GM19468 (cell line): Measurements from ENCODE around the gene AHSA1.
"Not testable (repeated sequence)": the region's sequence is repeated elsewhere in the genome, so short reads cannot be mapped to it uniquely, and the experiment has no call there.

ENCODE experiments used
- ATAC-seq: cut with Tn5 transposase; IDR thresholded peaks from one replicate; pipeline ENCODE4 v1.9.1; 2021; ENCODE audit warnings: mild to moderate bottlenecking, moderate library complexity, moderate number of reproducible peaks; ENCODE audit not compliant: unreplicated experiment; ENCODE audit errors: extremely low read depth

Gene AHSA1

DNA sequence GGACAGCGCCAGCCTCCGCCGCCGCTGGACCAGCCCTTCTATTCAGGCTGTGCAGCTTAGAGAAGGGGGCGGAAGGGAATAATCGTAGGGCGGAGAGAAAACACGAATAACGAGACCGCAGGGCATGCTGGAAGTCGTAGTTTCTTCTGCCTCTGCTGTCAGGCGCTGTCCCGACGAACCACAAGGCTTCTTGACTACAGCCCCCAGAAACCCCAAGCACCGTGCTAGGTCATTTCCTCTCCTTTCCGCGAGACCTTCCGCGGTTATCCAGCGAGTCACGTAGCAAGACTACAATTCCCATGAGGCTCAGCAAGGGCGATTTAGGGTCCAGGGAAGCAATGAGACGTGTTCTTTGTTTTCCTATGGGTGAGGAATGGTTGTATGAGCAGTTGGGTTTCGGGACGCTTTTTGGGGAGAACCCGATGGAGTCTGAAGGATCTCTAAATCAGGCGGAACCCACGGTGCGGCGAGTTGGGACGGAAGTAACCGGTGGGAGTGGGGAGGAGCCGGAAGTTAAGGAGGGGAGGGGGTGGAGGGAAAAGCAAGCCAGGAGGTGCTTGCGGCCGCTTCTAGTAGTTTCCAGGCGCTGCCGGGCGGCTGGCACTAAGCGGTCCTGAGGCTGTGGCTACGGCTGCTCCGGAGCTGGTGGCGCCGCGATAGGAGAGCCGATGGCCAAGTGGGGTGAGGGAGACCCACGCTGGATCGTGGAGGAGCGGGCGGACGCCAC is at the start of gene AHSA1, which contains the start of gene VIPAS39:
Gene AHSA1 (plus strand): TSS at position 572 of the 727 bp plus-strand sequence. CDS start 97 bp downstream, at position 669.
Gene VIPAS39 (minus strand): TSS at position 80 of the 727 bp plus-strand sequence. CDS start 3,499 bp downstream, outside the sequence.
- ATAC-seq: peak; percentile 95

DNA sequence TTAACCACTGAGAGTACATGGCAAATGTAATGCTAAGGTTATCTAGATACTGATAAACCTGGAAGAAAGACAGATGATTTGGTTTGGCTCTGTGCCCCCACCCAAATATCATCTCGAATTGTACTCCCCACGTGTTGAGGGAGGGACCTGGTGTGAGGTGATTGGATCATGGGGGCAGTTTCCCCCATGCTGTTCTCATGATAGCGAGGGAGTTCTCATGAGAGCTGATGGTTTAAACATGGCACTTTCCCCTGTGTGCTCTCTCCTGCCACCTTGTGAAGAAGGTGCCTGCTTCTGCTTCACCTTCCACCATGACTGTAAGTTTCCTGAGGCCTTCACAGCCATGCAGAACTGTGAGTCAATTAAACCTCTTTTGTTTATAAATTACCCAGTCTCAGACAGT is 48.8 kb upstream of the AHSA1 start:
- ATAC-seq: no peak

DNA sequence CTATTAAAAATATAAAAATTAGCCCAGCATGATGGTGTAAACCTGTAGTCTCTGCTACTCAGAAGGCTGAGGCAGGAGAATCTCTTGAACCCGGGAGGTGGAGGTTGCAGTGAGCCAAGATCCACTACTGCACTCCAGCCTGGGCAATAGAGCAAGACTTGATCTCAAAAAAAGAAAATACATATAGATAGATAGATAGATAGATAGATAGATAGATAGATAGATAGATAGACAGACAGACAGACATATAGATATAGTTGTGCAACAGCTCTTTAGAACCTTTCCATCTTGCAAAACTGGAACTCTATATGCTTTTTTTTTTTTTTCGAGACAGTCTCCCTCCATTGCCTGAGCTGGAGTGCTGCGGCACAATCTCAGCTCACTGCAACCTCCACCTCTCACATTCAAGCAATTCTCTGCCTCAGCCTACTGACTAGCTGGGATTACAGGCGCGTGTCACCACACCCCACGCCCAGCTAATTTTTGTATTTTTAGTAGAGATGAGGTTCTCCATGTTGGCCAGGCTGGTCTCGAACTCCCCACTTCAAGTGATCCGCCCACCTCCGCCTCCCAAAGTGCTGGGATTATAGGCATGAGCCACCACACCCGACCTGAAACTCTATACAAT is 42.4 kb upstream of the AHSA1 start:
- ATAC-seq: not testable (repeated sequence)

DNA sequence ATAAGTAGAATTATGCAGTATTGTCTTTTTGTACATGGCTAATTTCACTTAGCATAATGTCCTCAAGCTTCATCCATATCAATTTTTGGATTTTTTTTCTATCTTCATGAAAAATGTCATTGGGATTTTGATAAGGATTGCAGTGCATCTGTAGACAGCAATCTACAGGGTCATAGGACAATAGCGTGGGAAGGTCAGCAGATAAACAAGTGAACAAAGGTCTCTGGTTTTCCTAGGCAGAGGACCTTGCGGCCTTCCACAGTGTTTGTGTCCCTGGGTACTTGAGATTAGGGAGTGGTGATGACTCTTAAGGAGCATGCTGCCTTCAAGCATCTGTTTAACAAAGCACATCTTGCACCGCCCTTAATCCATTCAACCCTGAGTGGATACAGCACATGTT is 41.8 kb upstream of the AHSA1 start:
- not testable (repeated sequence) for ATAC-seq

DNA sequence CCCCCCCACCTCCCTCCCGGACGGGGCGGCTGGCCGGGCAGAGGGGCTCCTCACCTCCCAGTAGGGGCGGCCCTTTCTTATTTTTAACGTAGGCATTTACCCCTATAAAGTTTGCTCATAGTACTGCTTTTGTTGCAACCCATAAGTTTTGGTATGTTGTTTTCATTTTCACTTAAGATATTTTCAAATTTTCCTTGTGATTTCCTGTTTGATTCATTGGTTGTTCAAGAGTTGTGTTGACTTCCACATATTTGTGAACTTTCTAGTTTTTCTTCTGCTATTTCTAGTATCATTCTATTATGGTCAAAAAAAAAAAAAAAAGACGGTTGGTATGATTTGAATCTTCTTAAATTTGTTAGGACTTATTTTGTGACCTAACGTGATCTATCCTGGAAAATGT is 41.1 kb upstream of the AHSA1 start:
- no peak for ATAC-seq

DNA sequence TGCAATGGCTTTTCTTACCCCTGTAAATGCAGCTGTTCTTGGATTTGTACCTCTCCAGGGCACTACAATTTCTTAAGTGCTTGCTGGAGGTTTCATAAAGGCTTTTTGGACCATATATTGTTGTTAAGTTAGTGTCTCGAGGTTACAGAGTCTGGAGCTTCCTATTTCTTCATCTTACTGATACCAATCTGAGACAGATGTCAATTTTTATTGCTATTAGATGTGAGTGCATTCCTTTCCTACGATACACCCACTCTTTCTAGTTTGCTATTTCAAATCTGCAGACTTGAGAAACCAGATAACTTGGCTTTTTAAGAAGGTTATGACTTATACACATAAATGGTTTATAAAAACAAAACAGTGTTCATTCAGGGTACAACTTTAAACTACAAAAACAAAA is 36.7 kb upstream of the AHSA1 start:
- no peak for ATAC-seq

DNA sequence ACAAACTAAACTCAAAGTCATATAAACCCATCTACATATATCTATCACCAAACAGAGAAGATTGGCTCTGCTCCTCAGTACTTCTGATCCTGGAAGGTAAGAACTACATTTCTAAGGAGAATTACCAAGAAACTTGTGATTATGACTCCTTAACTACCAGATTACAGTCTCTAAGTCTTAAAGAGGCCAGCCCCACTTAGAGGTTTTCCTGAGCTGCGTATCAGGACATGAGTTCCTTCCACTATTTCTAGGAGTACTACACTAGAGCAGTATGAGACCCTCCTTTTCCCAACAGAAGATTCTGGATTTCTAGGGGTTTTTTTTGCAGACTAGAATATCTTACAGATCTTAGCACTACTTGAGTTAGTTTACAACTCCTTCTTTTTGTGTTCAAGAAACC is 34.5 kb upstream of the AHSA1 start, which contains the start of gene NOXRED1:
Gene NOXRED1 (minus strand): TSS at position 101 of the 400 bp plus-strand sequence. CDS start 634 bp downstream, outside the sequence.
- no peak for ATAC-seq

DNA sequence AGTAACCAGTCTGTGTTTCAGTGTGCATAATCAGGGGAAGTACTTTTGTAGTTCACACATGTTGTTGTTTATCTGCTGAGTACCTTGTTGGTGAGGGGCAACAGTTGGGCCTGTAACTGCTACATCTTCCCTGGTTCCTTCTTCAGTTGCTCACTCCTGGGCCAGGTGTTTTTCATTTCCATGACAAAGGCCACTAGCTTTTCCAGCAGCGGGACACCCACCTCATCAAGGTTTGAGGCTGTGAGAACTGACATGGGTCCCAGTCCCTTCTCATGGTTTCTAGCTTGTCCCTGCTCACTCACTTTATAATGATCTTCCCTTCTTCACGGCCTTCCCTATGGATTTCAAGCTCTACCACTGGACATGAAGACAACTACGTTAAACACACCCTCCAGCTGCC is 33.0 kb upstream of the AHSA1 start:
- no peak for ATAC-seq

DNA sequence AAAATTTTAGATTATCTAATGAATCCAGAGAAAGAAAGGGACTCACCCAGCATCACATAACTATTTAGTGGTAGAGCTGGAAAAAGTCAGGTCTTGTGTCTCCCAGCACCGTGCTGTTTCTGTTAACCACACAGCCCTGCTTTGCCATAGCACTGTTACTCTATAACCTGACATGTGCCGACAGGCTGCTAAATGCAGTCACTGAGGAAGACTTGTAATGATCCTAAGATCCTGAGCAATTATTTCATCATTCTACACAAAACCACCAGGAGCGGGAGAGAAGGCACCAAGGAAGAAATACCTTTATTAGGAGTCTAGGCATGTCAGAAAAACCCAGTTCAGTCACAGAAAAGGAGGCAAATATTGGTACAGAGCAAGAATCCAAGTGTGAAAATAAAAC is 31.5 kb upstream of the AHSA1 start:
- ATAC-seq: no peak

DNA sequence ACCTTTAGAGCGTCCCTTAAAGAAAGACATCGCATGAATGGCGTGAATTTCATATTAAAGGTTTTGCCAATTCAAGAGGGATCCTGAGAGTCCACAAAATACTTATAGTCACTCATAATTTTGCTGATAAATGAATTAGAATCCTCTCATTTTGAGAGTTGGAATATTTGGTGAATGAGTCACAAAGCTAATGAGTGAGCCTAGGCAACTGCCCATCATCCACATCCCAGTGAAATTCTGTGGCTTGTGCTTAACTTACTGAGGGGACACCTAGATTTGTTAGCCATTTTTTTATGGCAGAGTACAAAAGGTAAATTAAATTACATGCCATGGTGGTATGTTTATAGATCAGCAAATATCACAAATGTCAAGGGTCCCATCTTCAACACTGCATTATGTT is 21.9 kb upstream of the AHSA1 start:
- ATAC-seq: no peak

DNA sequence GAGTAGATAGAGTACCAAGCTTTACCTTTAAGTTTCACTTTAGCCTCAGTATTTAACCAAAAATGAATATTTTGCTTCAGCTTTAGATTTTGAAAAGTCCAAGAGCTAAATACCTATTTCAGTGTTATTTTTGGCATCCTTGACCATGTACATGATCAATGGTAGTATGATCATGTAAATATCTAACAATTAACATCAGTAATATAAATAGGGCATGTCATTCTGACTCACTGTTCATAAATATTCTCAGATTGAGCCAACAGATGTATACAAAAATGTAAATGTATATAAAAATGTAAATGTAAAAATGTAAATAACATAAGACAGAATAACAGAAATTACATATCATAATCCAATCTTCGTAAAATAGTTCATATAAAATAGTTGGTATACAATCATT is 19.3 kb upstream of the AHSA1 start:
- no peak for ATAC-seq

DNA sequence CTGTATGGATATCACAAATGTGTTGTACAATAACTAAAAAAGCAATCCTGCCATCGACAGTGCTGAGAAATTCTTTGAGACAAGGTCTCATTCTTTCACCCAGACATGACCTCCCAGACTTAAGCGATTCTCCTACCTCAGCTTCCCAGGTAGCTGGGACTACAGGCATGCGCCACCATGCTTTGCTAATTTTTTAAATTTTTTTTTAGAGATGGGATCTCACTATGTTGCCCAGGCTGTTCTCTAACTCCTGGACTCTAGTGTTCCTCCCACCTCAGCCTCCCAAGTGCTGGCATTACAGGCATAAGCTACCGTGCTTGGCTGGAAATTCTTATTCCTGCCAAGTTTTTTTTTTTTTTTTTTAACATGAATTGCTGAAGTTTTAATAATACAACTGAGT is 18.0 kb upstream of the AHSA1 start:
- no peak for ATAC-seq

DNA sequence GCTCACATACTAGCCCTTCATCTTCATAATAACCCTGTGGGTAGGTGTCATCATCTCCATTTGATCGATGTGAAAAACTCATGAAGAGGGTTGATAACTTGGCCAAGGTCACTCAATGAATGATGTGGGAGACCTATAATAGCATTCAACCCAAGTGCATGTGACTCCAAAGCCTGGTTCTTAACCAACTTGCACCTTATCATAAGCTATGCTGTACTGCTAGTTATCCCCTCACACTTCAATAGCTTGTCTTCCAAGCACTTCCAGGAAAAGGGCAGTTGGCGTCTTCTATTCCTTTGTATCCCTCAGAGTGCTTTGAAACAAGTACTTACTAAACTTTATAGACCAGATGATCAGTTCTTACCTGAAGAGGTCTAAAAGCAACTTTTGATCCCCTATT is 15.7 kb upstream of the AHSA1 start:
- ATAC-seq: no peak

DNA sequence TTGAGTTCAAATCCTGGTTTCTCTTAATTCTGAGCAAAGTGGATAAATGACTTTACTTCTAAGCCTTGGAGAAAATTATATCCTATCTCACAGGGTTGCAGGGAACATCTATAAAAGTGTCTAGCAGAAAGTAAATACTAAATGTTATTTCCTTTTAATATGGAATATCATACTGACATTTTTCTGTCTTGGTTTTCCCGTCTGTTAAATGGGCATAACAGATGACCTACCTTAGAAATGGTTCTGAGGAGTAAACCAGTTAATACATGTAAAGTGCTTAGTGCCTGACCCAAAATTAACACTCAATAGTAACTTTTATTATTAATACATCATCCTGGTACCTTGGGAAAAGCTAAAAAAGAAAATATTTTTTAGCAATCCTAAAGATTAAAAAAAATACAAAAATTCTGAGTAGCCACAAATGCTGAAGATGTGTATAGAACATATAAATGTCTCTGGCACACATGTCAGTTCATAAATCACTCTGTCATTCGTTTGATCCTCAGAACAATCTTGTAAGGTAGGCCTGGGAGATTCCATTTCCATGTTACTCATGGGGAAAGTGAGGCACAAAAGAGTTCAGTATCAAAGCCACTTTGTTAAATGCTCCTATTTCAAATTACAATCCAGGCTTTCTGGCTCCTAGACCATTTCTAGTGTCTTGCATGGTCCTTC is 1.8 kb upstream of the AHSA1 start:
- no peak for ATAC-seq

DNA sequence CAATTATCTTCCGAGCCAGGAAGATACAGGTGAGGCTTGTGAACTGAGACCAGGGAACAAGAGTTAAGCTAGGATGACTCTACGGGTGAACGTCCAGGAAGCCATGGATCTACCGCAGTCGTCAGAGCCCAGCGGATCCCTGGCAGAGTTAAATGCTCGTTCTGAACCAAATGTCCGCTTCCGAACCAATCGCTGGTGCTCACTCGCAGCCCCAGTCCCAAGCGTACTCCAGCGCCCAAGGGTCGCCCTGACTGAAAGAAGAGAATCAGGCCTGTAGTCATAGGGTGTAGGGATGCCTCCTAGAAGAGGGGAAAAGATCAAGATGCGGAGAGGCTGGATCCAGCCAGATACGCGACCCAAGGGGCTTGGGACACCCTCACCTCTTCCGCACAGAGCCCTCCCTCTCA is 775 bp upstream of the AHSA1 start:
- no peak for ATAC-seq

DNA sequence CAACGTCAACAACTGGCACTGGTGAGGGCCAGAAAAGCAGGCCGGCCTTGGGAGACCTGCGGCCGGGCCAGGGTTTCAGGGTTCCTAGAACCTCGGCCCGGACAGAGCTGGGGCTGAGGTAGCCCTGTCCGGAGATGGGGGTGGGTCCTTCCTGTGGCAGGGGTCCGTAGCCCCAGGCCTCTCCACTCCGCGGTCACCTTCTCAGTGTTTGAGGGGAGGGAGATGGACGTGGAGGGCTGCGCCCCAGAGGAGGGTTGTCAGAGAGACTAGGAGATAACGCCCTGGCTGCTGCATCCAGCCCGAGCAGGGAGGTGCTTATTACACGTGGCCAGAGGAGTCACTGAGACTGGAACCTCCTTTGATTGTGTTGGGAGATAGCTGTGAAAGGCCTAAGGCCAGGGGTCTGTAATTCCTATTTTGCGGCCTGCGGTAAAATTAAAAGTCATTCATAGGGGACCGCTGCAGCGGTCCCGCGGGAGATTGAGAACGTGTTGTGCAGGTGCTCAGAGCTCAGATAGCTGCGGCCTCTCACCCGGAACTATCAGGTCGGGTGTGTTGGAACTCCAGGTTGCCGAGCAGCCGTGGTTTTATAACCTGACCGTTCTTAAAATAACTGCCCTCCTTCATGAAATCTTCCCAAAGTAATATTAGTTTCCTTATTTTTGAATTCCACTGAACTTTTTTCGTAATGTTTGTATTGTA is 507 bp downstream of the AHSA1 start:
- no peak for ATAC-seq

DNA sequence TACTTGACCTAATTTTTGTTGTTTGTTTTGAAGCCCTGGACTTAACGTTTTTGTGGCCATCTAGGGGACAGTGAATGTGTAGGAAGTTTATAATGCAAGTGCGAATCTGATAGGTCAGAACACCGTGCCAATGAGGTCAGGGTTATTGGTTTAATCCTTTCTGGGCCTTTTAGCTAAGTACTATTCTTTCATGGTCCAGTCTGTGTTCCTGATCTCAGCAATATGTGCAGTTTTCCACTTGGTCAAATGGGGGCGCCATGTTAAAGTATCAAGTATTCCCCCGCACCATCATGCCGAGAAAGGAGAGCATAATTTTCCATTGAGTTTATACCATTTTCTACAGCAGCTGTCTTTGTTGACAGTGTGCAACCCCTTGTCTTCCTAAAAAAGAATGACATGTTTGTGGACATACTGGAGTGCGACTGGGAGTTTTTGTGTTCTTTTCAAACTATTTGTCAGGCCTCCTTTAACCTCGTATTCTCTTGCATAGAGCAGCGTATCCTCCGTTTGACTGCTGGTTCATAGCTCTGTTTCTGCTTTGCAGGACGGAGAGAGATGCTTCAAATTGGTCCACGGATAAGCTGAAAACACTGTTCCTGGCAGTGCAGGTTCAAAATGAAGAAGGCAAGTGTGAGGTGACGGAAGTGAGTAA is 1.3 kb downstream of the AHSA1 start:
- ATAC-seq: no peak

DNA sequence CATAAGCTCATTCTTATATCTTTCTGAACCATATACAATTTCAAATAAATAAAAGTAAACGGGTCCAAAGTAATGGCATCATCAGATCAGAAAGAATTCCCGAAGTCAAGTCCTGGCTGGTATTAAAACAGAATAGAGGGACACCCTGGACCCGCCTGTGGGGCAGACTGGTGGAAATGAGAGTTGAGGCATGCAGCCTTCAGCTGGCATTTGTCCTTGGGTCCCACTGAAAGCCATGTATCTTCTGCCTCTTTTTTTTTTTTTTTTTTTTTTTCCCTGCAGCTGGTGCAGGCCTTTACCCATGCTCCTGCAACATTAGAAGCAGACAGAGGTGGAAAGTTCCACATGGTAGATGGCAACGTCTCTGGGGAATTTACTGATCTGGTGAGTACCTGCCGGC is 9.9 kb downstream of the AHSA1 start:
- no peak for ATAC-seq

DNA sequence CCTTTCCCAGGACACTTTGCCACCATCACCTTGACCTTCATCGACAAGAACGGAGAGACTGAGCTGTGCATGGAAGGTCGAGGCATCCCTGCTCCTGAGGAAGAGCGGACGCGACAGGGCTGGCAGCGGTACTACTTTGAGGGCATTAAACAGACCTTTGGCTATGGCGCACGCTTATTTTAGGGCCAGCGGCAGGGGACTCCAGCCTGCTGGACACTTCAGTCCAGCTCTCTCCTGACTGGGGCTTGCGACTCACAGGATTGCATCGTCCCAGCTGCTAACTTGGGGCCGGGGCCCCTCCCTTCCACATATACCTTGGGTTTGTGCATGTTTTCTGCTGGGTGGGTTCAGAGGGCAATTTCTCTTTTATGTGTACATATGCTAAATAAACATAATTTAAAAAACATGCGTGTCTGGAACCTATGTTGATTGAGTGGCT is 11.2 kb downstream of the AHSA1 start:
- ATAC-seq: no peak

DNA sequence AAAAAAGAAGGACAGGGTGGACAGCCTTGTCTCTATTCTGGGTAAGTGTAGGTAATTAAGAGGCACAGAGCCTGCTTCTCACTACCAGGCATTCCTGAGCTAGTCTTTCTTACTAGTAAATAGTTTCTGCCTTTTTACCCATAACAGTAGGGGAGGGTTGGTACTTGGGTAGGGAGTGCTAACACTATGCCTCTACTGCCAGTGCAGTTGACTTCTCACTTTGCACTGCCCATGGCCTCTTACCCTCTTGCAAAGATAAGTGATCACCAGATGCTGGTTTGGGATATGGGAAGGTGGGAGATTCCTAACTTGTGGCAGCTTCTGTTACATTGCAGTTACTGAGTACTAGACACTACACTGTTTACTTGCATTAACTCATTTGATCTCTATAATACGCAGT is 11.6 kb downstream of the AHSA1 start:
- no peak for ATAC-seq
